GM23338 (cell line): ENCODE results near the gene ST3GAL2. TPM values are rescaled to one million over a fixed set of nuclear protein-coding genes. Genes with fewer than 3 reads are reported as not detected.

ENCODE experiments used
- ATAC-seq: fragments of 200-7000 bp; cut with Tn5 transposase; 3 replicates; pipeline ENCODE4 v1.9.1; 2020
- DNase-seq: peaks from one replicate; pipeline ENCODE4 v3.0.0-alpha.2; 2015; ENCODE audit warnings: low spot score
- H2AFZ ChIP-seq: fragments of 200-600 bp; sonication (generic); 2 replicates; pipeline ENCODE4 v1.8.0; 2016; ENCODE audit warnings: antibody characterized with exemption, mild to moderate bottlenecking, moderate library complexity
- H3F3A ChIP-seq: fragments of 200-600 bp; sonication (generic); replicated peaks from 2 replicates; pipeline ENCODE4 v1.8.0; 2017; ENCODE audit warnings: antibody characterized with exemption, mixed run types, low read depth
- H3K27ac ChIP-seq: fragments of 200-600 bp; sonication (generic); 2 replicates; pipeline ENCODE4 v1.6.1; 2016; ENCODE audit warnings: low read depth
- H3K27me3 ChIP-seq: fragments of 200-600 bp; sonication (generic); 2 replicates; pipeline ENCODE4 v1.8.0; 2016; ENCODE audit warnings: mild to moderate bottlenecking, mixed run types, moderate library complexity; ENCODE audit not compliant: insufficient read depth
- H3K36me3 ChIP-seq: fragments of 200-600 bp; sonication (generic); 2 replicates; pipeline ENCODE4 v1.8.0; 2016; ENCODE audit warnings: mild to moderate bottlenecking; ENCODE audit not compliant: insufficient read depth
- H3K4me1 ChIP-seq: fragments of 200-600 bp; sonication (generic); 2 replicates; pipeline ENCODE4 v1.8.0; 2016; ENCODE audit warnings: mild to moderate bottlenecking, moderate library complexity; ENCODE audit not compliant: insufficient read depth
- H3K4me2 ChIP-seq: fragments of 200-600 bp; sonication (generic); 2 replicates; pipeline ENCODE4 v1.7.1; 2017; ENCODE audit warnings: mixed run types
- H3K4me3 ChIP-seq: fragments of 200-600 bp; sonication (generic); 2 replicates; pipeline ENCODE4 v1.6.1; 2016; ENCODE audit warnings: mixed run types
- H3K79me2 ChIP-seq: fragments of 200-600 bp; sonication (generic); replicated peaks from 2 replicates; pipeline ENCODE4 v1.8.0; 2017; ENCODE audit warnings: mild to moderate bottlenecking; ENCODE audit not compliant: insufficient read depth
- H3K9me2 ChIP-seq: fragments of 200-600 bp; sonication (generic); 2 replicates; pipeline ENCODE4 v1.8.0; 2017; ENCODE audit not compliant: insufficient read depth
- H4K20me1 ChIP-seq: fragments of 200-600 bp; sonication (generic); replicated peaks from 2 replicates; pipeline ENCODE4 v1.8.0; 2017; ENCODE audit warnings: mild to moderate bottlenecking; ENCODE audit not compliant: insufficient read depth
- H3K27ac Mint-ChIP-seq: 2 replicates; pipeline ENCODE4 v1.8.0; 2020; ENCODE audit warnings: inconsistent platforms, mild to moderate bottlenecking, moderate library complexity, mixed read lengths
- H3K27me3 Mint-ChIP-seq: 3 replicates; pipeline ENCODE4 v1.8.0; 2022; ENCODE audit warnings: low read depth, mild to moderate bottlenecking, moderate library complexity, mixed read lengths, inconsistent platforms; ENCODE audit not compliant: insufficient read depth, poor library complexity
- H3K36me3 Mint-ChIP-seq: 3 replicates; pipeline ENCODE4 v1.8.0; 2021; ENCODE audit warnings: low read depth, mild to moderate bottlenecking, inconsistent platforms, moderate library complexity, mixed read lengths
- H3K4me1 Mint-ChIP-seq: 3 replicates; pipeline ENCODE4 v1.8.0; 2020; ENCODE audit warnings: mild to moderate bottlenecking, inconsistent platforms, mixed read lengths
- H3K4me3 Mint-ChIP-seq: 3 replicates; pipeline ENCODE4 v1.8.0; 2021; ENCODE audit warnings: moderate library complexity, mild to moderate bottlenecking, inconsistent platforms, mixed read lengths
- H3K9me3 Mint-ChIP-seq: 3 replicates; pipeline ENCODE4 v1.8.0; 2020; ENCODE audit warnings: moderate library complexity, mild to moderate bottlenecking, inconsistent platforms, mixed read lengths
- CREB1 ChIP-seq: fragments of 250-450 bp; sonication (Bioruptor Pico); IDR thresholded peaks from 2 replicates; pipeline ENCODE4 v1.5.0; 2020; ENCODE audit warnings: low read depth, mild to moderate bottlenecking, moderate library complexity
- EZH2 ChIP-seq: fragments of 200-600 bp; sonication (generic); IDR thresholded peaks from one replicate; pipeline ENCODE4 v1.8.0; 2017; ENCODE audit warnings: antibody characterized with exemption, mild to moderate bottlenecking, low read depth; ENCODE audit not compliant: unreplicated experiment
- EZH2phosphoT487 ChIP-seq: fragments of 200-600 bp; sonication (generic); IDR thresholded peaks from one replicate; pipeline ENCODE4 v1.8.1; 2018; ENCODE audit warnings: antibody characterized with exemption; ENCODE audit not compliant: unreplicated experiment
- JUNB ChIP-seq: IDR thresholded peaks from one replicate; pipeline ENCODE4 v1.6.1; 2016; ENCODE audit warnings: antibody characterized with exemption; ENCODE audit not compliant: unreplicated experiment
- NANOG ChIP-seq: IDR thresholded peaks from 2 replicates; pipeline ENCODE4 v1.6.1; 2016; ENCODE audit warnings: antibody characterized with exemption, borderline replicate concordance
- POLR2AphosphoS5 ChIP-seq: IDR thresholded peaks from 2 replicates; pipeline ENCODE4 v1.6.1; 2016; ENCODE audit warnings: antibody characterized with exemption, low read depth
- STAT1 ChIP-seq: IDR thresholded peaks from one replicate; pipeline ENCODE4 v1.6.1; 2016; ENCODE audit warnings: antibody characterized with exemption; ENCODE audit not compliant: unreplicated experiment
- ZNF114 ChIP-seq: fragments of 250-450 bp; sonication (Bioruptor Pico); IDR thresholded peaks from 2 replicates; pipeline ENCODE4 v1.5.0; 2020; ENCODE audit warnings: mild to moderate bottlenecking, moderate library complexity
- ZNF331 ChIP-seq: fragments of 250-450 bp; sonication (Bioruptor Pico); IDR thresholded peaks from 2 replicates; pipeline ENCODE4 v1.5.0; 2020; ENCODE audit warnings: low read depth, mild to moderate bottlenecking, moderate library complexity
- ZNF462 ChIP-seq: fragments of 250-450 bp; sonication (Bioruptor Pico); IDR thresholded peaks from 2 replicates; pipeline ENCODE4 v1.5.0; 2020; ENCODE audit warnings: mild to moderate bottlenecking, moderate library complexity
- polyA plus RNA-seq: library from polyadenylated mRNA; unstranded; fragments of >200 nt; fragmentation: Nextera tagmentation; extraction: Ambion mirVana; gene quantifications from 2 replicates; pipeline ENCODE4 v1.2.1, GENCODE V29; 2016
- total RNA-seq: library from RNA; depleted of rRNA; stranded (reverse); fragments of >200 nt; shearing (Covaris generic); gene quantifications from 2 replicates; pipeline ENCODE4 v1.2.3, GENCODE V29; 2014
- TF ChIP-seq, protein P1 (sequence below): IDR thresholded peaks from 2 replicates; pipeline ENCODE4 v1.6.1; 2016; ENCODE audit warnings: antibody characterized with exemption
- TF ChIP-seq, protein P2 (sequence below): IDR thresholded peaks from one replicate; pipeline ENCODE4 v1.6.1; 2018; ENCODE audit warnings: antibody characterized with exemption; ENCODE audit not compliant: unreplicated experiment
- TF ChIP-seq, protein P3 (sequence below), 2 experiments: fragments of 200-600 bp in 1 of 2; sonication (generic) in 1 of 2; conservative IDR thresholded peaks; 2 replicates each; pipeline versions ENCODE4 v1.5.1 to v1.6.1; 2016 to 2017; ENCODE audit warnings: antibody characterized with exemption in 2 of 2, low read depth in 2 of 2, mild to moderate bottlenecking in 2 of 2, moderate library complexity in 1 of 2

The ST3GAL2 gene
- total and polyA plus RNA-seq, 2 experiments from 2014 or later, result 12.3 to 39.8 TPM

- Mint-ChIP-seq H3K36me3 (peaks cover 19% of the 10 kb centered on the region; the same call in 2 of the 3 replicates), H3K9me3 (no peaks in the 10 kb centered on the region), H3K27ac (peak overlapping the region; percentile 91), H3K4me1 (peaks cover 59% of the 10 kb centered on the region), H3K27me3 (peaks cover 15% of the 10 kb centered on the region), H3K4me3 (no peak overlapping the region)
- Histone ChIP-seq H3K4me3 (no peak overlapping the region), H3K36me3 (no peaks in the 10 kb centered on the region), H3K79me2 (peaks cover 85% of the 10 kb centered on the region), H3K27ac (no peak overlapping the region), H4K20me1 (peaks cover 12% of the 10 kb centered on the region), H3K27me3 (no peaks in the 10 kb centered on the region), H3K4me1 (peaks cover 34% of the 10 kb centered on the region), H3K4me2 (no peak overlapping the region), H3F3A (peaks cover 7% of the 10 kb centered on the region; the same call in 1 of the 2 replicates), H3K9me2 (no peaks in the 10 kb centered on the region), H2AFZ (no peak overlapping the region)
- no peak for TF ChIP-seq EZH2
- no peak for TF ChIP-seq EZH2phosphoT487
- TF ChIP-seq STAT1, result no peak
- no peak for TF ChIP-seq NANOG
- TF ChIP-seq, protein P1, sequence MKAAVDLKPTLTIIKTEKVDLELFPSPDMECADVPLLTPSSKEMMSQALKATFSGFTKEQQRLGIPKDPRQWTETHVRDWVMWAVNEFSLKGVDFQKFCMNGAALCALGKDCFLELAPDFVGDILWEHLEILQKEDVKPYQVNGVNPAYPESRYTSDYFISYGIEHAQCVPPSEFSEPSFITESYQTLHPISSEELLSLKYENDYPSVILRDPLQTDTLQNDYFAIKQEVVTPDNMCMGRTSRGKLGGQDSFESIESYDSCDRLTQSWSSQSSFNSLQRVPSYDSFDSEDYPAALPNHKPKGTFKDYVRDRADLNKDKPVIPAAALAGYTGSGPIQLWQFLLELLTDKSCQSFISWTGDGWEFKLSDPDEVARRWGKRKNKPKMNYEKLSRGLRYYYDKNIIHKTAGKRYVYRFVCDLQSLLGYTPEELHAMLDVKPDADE, result no peak
- TF ChIP-seq, protein P2, sequence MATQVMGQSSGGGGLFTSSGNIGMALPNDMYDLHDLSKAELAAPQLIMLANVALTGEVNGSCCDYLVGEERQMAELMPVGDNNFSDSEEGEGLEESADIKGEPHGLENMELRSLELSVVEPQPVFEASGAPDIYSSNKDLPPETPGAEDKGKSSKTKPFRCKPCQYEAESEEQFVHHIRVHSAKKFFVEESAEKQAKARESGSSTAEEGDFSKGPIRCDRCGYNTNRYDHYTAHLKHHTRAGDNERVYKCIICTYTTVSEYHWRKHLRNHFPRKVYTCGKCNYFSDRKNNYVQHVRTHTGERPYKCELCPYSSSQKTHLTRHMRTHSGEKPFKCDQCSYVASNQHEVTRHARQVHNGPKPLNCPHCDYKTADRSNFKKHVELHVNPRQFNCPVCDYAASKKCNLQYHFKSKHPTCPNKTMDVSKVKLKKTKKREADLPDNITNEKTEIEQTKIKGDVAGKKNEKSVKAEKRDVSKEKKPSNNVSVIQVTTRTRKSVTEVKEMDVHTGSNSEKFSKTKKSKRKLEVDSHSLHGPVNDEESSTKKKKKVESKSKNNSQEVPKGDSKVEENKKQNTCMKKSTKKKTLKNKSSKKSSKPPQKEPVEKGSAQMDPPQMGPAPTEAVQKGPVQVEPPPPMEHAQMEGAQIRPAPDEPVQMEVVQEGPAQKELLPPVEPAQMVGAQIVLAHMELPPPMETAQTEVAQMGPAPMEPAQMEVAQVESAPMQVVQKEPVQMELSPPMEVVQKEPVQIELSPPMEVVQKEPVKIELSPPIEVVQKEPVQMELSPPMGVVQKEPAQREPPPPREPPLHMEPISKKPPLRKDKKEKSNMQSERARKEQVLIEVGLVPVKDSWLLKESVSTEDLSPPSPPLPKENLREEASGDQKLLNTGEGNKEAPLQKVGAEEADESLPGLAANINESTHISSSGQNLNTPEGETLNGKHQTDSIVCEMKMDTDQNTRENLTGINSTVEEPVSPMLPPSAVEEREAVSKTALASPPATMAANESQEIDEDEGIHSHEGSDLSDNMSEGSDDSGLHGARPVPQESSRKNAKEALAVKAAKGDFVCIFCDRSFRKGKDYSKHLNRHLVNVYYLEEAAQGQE, result no peak
- TF ChIP-seq CREB1 (CRISPR knock-in tag), result no peak
- TF ChIP-seq ZNF462, result no peak
- no peak for TF ChIP-seq JUNB
- no peak for TF ChIP-seq ZNF331
- TF ChIP-seq, protein P3, sequence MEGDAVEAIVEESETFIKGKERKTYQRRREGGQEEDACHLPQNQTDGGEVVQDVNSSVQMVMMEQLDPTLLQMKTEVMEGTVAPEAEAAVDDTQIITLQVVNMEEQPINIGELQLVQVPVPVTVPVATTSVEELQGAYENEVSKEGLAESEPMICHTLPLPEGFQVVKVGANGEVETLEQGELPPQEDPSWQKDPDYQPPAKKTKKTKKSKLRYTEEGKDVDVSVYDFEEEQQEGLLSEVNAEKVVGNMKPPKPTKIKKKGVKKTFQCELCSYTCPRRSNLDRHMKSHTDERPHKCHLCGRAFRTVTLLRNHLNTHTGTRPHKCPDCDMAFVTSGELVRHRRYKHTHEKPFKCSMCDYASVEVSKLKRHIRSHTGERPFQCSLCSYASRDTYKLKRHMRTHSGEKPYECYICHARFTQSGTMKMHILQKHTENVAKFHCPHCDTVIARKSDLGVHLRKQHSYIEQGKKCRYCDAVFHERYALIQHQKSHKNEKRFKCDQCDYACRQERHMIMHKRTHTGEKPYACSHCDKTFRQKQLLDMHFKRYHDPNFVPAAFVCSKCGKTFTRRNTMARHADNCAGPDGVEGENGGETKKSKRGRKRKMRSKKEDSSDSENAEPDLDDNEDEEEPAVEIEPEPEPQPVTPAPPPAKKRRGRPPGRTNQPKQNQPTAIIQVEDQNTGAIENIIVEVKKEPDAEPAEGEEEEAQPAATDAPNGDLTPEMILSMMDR (conservative IDR thresholded peaks at IDR 0.05; ENCODE audit: low read depth in 2 of 2), result no peak
- TF ChIP-seq ZNF114 (CRISPR knock-in tag), result no peak
- TF ChIP-seq POLR2AphosphoS5, result no peak
- ATAC-seq (no peak), DNase-seq (no peak)
Observed at GRCh38 chr16:70422543-70422942, 16.4 kb downstream of the ST3GAL2 start.
